HL-60 (cell line): Measurements from ENCODE around the gene TNFRSF21.

Experiments
- DNase-seq, 2 experiments: peaks; one replicate each; pipeline ENCODE4 v3.0.0-alpha.2; 2010 to 2020; ENCODE audit warnings: low read depth in 1 of 2, low spot score in 1 of 2
- H3K27ac ChIP-seq: fragments of 250-450 bp; sonication (Bioruptor Pico); replicated peaks from 2 replicates; pipeline ENCODE4 v1.5.1; 2020; ENCODE audit warnings: mild to moderate bottlenecking, moderate library complexity
- H3K27me3 ChIP-seq: fragments of 250-450 bp; sonication (Bioruptor Pico); 2 replicates; pipeline ENCODE4 v1.5.1; 2021; ENCODE audit warnings: mild to moderate bottlenecking, moderate library complexity; ENCODE audit not compliant: insufficient read depth, poor library complexity, severe bottlenecking
- H3K4me3 ChIP-seq: replicated peaks from 2 replicates; pipeline ENCODE4 v1.5.1; 2011; ENCODE audit warnings: mild to moderate bottlenecking, control low read depth, low read length; ENCODE audit not compliant: insufficient read depth
- CTCF ChIP-seq: IDR thresholded peaks from one replicate; pipeline ENCODE4 v1.5.1; 2011; ENCODE audit warnings: low read length, control low read depth, inconsistent platforms; ENCODE audit not compliant: insufficient read depth
- GABPA ChIP-seq: IDR thresholded peaks from 2 replicates; pipeline ENCODE4 v1.6.1; 2012; ENCODE audit warnings: low read depth
- POLR2AphosphoS5 ChIP-seq: IDR thresholded peaks from 2 replicates; pipeline ENCODE4 v1.6.1; 2012; ENCODE audit warnings: low read depth
- REST ChIP-seq: IDR thresholded peaks from 2 replicates; pipeline ENCODE4 v1.6.1; 2012; ENCODE audit warnings: low read depth; ENCODE audit not compliant: insufficient replicate concordance
- SPI1 ChIP-seq: IDR thresholded peaks from 2 replicates; pipeline ENCODE4 v1.6.1; 2012; ENCODE audit warnings: low read depth, mild to moderate bottlenecking, borderline replicate concordance

Gene TNFRSF21

GRCh38 chr6:47353871-47354270, 44.2 kb upstream of the TNFRSF21 start:
- peak in 1 of 2 experiments; percentile 52 for DNase-seq

GRCh38 chr6:47352966-47353365, 43.3 kb upstream of the TNFRSF21 start:
- DNase-seq: no peak
- H3K27me3 ChIP-seq: no peaks in the 10 kb centered on the region
- no peak for TF ChIP-seq GABPA
- TF ChIP-seq CTCF: no peak
- TF ChIP-seq SPI1: no peak
- TF ChIP-seq REST: no peak
- no peak overlapping the region for H3K4me3 ChIP-seq
- H3K27ac ChIP-seq: no peak overlapping the region

More at GRCh38 chr6:47353871-47354270, 44.2 kb upstream of the TNFRSF21 start:
- Histone ChIP-seq H3K27ac (no peak overlapping the region), H3K4me3 (no peak overlapping the region), H3K27me3 (no peaks in the 10 kb centered on the region)
- TF ChIP-seq GABPA: no peak
- TF ChIP-seq SPI1: 0 out of 2 replicates have a peak, but pooled peaks have one; percentile 3
- TF ChIP-seq CTCF: no peak
- peak; percentile 43; the same call in 1 of the 2 replicates for TF ChIP-seq POLR2AphosphoS5
- no peak for TF ChIP-seq REST

- Histone ChIP-seq H3K27me3 (no peaks in the 10 kb centered on the region), H3K4me3 (no peak overlapping the region), H3K27ac (no peak overlapping the region)
- no peak for DNase-seq
- TF ChIP-seq POLR2AphosphoS5 (no peak), CTCF (no peak), SPI1 (no peak), REST (no peak), GABPA (no peak)
These were observed 42.7 kb upstream of the TNFRSF21 start for GRCh38 chr6:47352194-47352920.
